ENCODE data around the gene IFT74.

- no peak for TF ChIP-seq CTCF (IDR thresholded peaks at IDR 0.05)
- TF ChIP-seq POLR2A (IDR thresholded peaks at IDR 0.05) = no peak
Observed at GRCh38 chr9:26919698-26920097, 36.5 kb upstream of the IFT74 start.
